Activated T-cell treated with anti-CD3 and anti-CD28 coated beads, Interleukin-2, amount 50 U/mL, for 72 hours (primary cell): ENCODE measurements around the gene CMBL. TPM values are rescaled to one million over a fixed set of nuclear protein-coding genes. Genes with fewer than 3 reads are reported as not detected.

Source experiments
- total RNA-seq, 2 donors: library from RNA; stranded (reverse); gene quantifications; one replicate each; pipeline ENCODE4 v1.2.3, GENCODE V29; 2022

Gene CMBL
- total RNA-seq, 2 donors from 2014 or later = 1.2 to 1.7 TPM

Other genes starting within 250 kb of the CMBL start
- 10 to 100 TPM; 17.3 to 18.9 TPM for gene ATPSCKMT, start 58.0 kb downstream of the CMBL start, total RNA-seq
- 100 to 1,000 TPM; 179 to 218 TPM for gene CCT5, start 57.6 kb downstream of the CMBL start, total RNA-seq
- gene MARCHF6, start 45.8 kb upstream of the CMBL start, total RNA-seq = 100 to 1,000 TPM; 138 to 151 TPM
- under 1 TPM; 0.26 to 0.58 TPM for gene ROPN1L, start 134.0 kb upstream of the CMBL start, total RNA-seq